Measurements from ENCODE around the gene TNKS2.

GRCh38 chr10:91775731-91776130 is 22.5 kb upstream of the TNKS2 start:
- TF ChIP-seq CTCF (IDR thresholded peaks at IDR 0.05 in 8 of 11, conservative IDR thresholded peaks at IDR 0.05 in 3 of 11), result no peak
- no peak for TF ChIP-seq POLR2AphosphoS5 (IDR thresholded peaks at IDR 0.05)
